Loucy (cell line): ENCODE data around the gene TNFRSF11A.

ENCODE experiments used
- H2AFZ ChIP-seq: fragments of 200-600 bp; sonication (generic); 2 replicates; pipeline ENCODE4 v1.6.0; 2016; ENCODE audit warnings: antibody characterized with exemption, mild to moderate bottlenecking, low read length, moderate library complexity
- H3F3A ChIP-seq: fragments of 200-600 bp; 2 replicates; pipeline ENCODE4 v1.6.0; 2016; ENCODE audit warnings: antibody characterized with exemption, low read depth, mild to moderate bottlenecking
- H3K27me3 ChIP-seq: fragments of 200-600 bp; sonication (generic); 2 replicates; pipeline ENCODE4 v1.6.1; 2014; ENCODE audit warnings: low read length, mild to moderate bottlenecking; ENCODE audit not compliant: insufficient read depth, poor library complexity, severe bottlenecking
- H3K36me3 ChIP-seq: fragments of 200-600 bp; sonication (generic); 2 replicates; pipeline ENCODE4 v1.6.1; 2016; ENCODE audit warnings: low read length; ENCODE audit not compliant: insufficient read depth
- H3K4me1 ChIP-seq: fragments of 200-600 bp; sonication (generic); 2 replicates; pipeline ENCODE4 v1.5.1; 2014; ENCODE audit warnings: low read length, mild to moderate bottlenecking; ENCODE audit not compliant: insufficient read depth, poor library complexity, severe bottlenecking
- H3K4me2 ChIP-seq: fragments of 200-600 bp; sonication (generic); 2 replicates; pipeline ENCODE4 v1.6.0; 2014; ENCODE audit warnings: antibody characterized with exemption, low read length, low read depth, mild to moderate bottlenecking; ENCODE audit not compliant: poor library complexity, severe bottlenecking
- H3K4me3 ChIP-seq: fragments of 200-600 bp; sonication (generic); 2 replicates; pipeline ENCODE4 v1.5.1; 2014; ENCODE audit warnings: low read length, mild to moderate bottlenecking, mixed read lengths; ENCODE audit not compliant: poor library complexity, severe bottlenecking
- H3K79me2 ChIP-seq: fragments of 200-600 bp; sonication (generic); 2 replicates; pipeline ENCODE4 v1.6.1; 2014; ENCODE audit warnings: low read length; ENCODE audit not compliant: insufficient read depth
- H3K9ac ChIP-seq: fragments of 200-600 bp; sonication (generic); 2 replicates; pipeline ENCODE4 v1.6.0; 2014; ENCODE audit warnings: mild to moderate bottlenecking, low read depth, low read length, moderate library complexity; ENCODE audit not compliant: poor library complexity, severe bottlenecking
- H3K9me2 ChIP-seq: fragments of 200-600 bp; sonication (generic); replicated peaks from 2 replicates; pipeline ENCODE4 v1.6.1; 2016; ENCODE audit warnings: low read depth, low read length, mixed read lengths
- H3K9me3 ChIP-seq: fragments of 200-600 bp; sonication (generic); 2 replicates; pipeline ENCODE4 v1.6.1; 2014; ENCODE audit warnings: mild to moderate bottlenecking, antibody characterized with exemption, low read length, low read depth; ENCODE audit not compliant: insufficient read depth
- H4K20me1 ChIP-seq: fragments of 200-600 bp; sonication (generic); 2 replicates; pipeline ENCODE4 v1.6.0; 2014; ENCODE audit warnings: antibody characterized with exemption, low read length, mild to moderate bottlenecking; ENCODE audit not compliant: insufficient read depth, poor library complexity, severe bottlenecking
- CTCF ChIP-seq: fragments of 200-600 bp; sonication (generic); conservative IDR thresholded peaks from 2 replicates; pipeline ENCODE4 v1.5.1; 2014; ENCODE audit warnings: mild to moderate bottlenecking, antibody characterized with exemption, low read length
- EZH2phosphoT487 ChIP-seq: fragments of 200-600 bp; IDR thresholded peaks from 2 replicates; pipeline ENCODE4 v1.6.1; 2018; ENCODE audit warnings: antibody characterized with exemption, mild to moderate bottlenecking, moderate library complexity, borderline replicate concordance

Gene TNFRSF11A

DNA sequence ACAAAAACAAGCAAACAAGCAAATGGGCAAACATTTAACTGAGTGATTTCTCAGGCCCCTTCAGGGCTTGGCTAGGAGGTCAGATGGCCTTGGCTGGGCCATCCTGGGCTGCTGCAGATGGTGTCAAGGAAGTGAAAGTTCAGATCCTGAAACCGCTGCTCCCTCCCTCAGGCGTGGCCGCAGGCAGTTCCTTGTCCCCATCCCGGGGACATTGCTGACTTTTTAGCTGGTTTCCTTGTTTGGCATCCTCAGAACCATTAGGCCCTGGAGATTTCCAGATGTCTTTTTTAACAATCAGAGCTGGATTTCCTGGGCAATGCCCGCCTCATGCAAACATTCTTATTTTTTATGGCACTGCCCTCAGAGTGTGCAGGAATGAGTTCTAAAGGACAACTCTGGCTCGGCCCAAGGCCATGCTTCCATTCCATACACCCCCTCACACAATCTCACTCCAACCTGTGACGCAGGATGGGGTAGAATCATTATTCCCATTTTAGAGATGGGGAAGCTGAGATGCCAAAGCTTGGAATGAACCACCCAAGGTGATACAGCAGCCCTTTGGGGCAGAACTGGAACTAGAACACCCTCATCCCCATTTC is 111.6 kb downstream of the TNFRSF11A start:
- Histone ChIP-seq H3K9ac (no peak overlapping the region), H3F3A (no peaks in the 10 kb centered on the region), H4K20me1 (no peaks in the 10 kb centered on the region), H3K9me3 (no peaks in the 10 kb centered on the region), H3K4me2 (no peak overlapping the region), H3K79me2 (no peaks in the 10 kb centered on the region), H3K4me1 (no peaks in the 10 kb centered on the region), H2AFZ (no peak overlapping the region), H3K4me3 (no peak overlapping the region), H3K27me3 (no peaks in the 10 kb centered on the region), H3K36me3 (no peaks in the 10 kb centered on the region), H3K9me2 (no peaks in the 10 kb centered on the region)
- TF ChIP-seq CTCF (no peak), EZH2phosphoT487 (no peak)

- no peaks in the 10 kb centered on the region for H3K9me3 ChIP-seq
- no peak overlapping the region for H3K9ac ChIP-seq
- no peak overlapping the region for H2AFZ ChIP-seq
- no peaks in the 10 kb centered on the region for H4K20me1 ChIP-seq
- TF ChIP-seq CTCF (no peak), EZH2phosphoT487 (no peak)
- H3K4me3 ChIP-seq, result no peak overlapping the region
- no peaks in the 10 kb centered on the region for H3K4me1 ChIP-seq
- H3K36me3 ChIP-seq, result no peaks in the 10 kb centered on the region
- H3K27me3 ChIP-seq, result no peaks in the 10 kb centered on the region
- H3F3A ChIP-seq, result no peaks in the 10 kb centered on the region
- no peaks in the 10 kb centered on the region for H3K9me2 ChIP-seq
- no peaks in the 10 kb centered on the region for H3K79me2 ChIP-seq
- no peak overlapping the region for H3K4me2 ChIP-seq
Measured at GRCh38 chr18:62437235-62438017, 112.3 kb downstream of the TNFRSF11A start.

DNA sequence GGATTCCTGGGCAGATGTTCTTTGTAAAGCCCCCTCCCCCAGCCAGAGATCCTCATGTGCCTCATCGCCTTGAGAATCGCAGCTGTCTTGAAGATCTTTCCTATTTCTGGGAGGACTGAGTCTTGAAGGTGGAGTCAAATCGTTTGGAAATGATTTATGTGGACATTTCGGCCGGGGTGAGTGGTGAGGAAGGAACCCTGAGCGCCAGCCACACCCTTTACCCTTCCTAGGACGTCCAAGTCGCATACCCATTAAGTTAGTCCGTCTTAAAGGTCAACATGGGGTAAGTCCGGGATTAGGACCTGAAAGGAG is 112.9 kb downstream of the TNFRSF11A start:
- H3K9ac ChIP-seq, result no peak overlapping the region
- H3K4me2 ChIP-seq, result no peak overlapping the region
- H3K4me3 ChIP-seq, result no peak overlapping the region
- no peaks in the 10 kb centered on the region for H3K4me1 ChIP-seq
- no peak overlapping the region for H2AFZ ChIP-seq
- H3K36me3 ChIP-seq, result no peaks in the 10 kb centered on the region
- no peaks in the 10 kb centered on the region for H3K79me2 ChIP-seq
- no peaks in the 10 kb centered on the region for H3K27me3 ChIP-seq
- no peaks in the 10 kb centered on the region for H3K9me2 ChIP-seq
- H4K20me1 ChIP-seq, result no peaks in the 10 kb centered on the region
- H3F3A ChIP-seq, result no peaks in the 10 kb centered on the region
- no peak for TF ChIP-seq EZH2phosphoT487
- TF ChIP-seq CTCF, result no peak
- H3K9me3 ChIP-seq, result no peaks in the 10 kb centered on the region
